A673 (cell line): ENCODE results near the gene SLX4.

Source experiments
- CTCF ChIP-seq: fragments of 300-800, 200-600 bp; sonication (generic); conservative IDR thresholded peaks from 2 replicates; pipeline ENCODE4 v1.5.1; 2017; ENCODE audit warnings: low read depth, mild to moderate bottlenecking, antibody characterized with exemption, low read length, moderate library complexity, mixed read lengths
- EZH2 ChIP-seq: fragments of 200-600 bp; sonication (generic); IDR thresholded peaks from 2 replicates; pipeline ENCODE4 v1.6.1; 2017; ENCODE audit warnings: borderline replicate concordance, low read depth, mild to moderate bottlenecking, mixed read lengths, antibody characterized with exemption, low read length; ENCODE audit not compliant: poor library complexity, severe bottlenecking

- TF ChIP-seq CTCF (no peak), EZH2 (no peak)
Measured at GRCh38 chr16:3640632-3641501, 29.5 kb upstream of the SLX4 start.
